HG02943 (cell line): Measurements from ENCODE around the gene CDC42SE2.

Experiments used
- ATAC-seq: cut with Tn5 transposase; IDR thresholded peaks from one replicate; pipeline ENCODE4 v1.9.1; 2021; ENCODE audit warnings: mild to moderate bottlenecking, low read depth, moderate library complexity; ENCODE audit not compliant: unreplicated experiment

Gene CDC42SE2

DNA sequence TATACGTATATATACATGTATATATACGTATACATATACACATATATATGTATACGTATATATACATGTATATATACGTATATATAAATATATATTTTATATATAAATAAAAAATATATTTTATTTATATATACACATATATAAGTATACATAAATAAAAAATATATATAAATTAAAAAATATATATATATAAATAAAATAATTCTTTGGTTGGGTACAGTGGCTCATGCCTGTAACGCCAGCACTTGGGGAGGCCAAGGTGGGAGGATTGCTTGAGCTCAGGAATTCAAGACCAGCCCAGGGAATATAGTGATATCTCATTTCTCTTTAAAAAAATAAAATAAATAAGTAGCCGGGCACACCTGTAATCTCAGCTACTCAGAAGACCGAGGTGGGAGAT, 155.0 kb downstream of the CDC42SE2 start:
- ATAC-seq: no peak

DNA sequence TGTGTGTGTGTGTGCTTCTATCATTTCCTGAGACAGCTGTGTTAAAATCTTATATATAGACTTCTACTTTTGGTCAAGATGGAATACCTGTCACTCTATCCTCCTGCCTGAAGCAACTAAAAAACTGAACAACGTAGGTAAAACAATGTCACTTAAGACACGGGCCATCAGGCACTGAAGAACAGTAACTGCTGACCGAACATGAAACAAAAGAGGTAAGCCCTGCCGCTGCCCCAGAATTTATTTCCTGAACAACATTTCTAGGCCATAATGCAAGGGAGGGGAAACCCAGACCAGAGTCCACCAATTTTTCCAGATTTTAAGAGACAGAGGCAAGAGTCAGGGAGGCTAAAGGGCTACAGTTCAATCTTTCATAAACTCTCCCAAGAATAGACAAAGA, 156.0 kb downstream of the CDC42SE2 start:
- no peak for ATAC-seq

DNA sequence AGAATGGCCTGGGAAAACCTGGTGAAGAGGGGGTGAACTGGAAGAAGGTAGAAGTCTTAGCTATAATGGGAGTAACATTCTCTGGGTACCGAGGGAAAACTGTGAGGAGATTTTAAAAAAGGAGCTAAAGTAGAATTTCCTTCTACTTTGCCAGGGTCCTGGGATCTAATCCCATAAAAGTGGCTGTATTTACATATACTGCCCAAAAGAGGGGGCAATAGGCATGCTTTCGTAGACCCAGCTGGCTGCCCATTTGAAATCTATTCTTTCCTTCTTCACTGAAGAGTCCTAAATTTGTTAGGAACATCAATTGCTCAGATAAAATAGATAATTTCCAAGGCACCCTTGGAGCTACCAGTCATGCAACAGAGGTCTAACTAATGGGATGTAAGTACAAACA, 159.2 kb downstream of the CDC42SE2 start:
- no peak for ATAC-seq

DNA sequence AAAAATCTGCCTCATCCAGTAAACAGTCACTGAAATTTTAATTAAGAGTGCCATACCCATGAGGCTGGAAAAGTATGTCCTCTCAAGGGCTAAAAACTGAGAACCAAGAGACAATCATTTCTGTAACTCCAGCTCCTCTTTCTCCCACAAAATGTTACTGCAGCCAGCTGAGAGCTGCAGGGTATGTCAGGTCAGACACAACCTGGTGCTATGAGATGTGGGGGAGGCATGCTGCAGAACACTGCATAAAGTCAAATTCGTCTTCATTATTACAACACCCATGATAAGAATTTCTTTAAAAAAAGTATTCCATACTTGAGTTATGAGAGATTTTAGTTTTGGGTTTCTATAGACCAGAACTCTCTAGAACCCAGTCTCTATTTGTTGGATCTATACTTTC, 162.2 kb downstream of the CDC42SE2 start:
- ATAC-seq: no peak

DNA sequence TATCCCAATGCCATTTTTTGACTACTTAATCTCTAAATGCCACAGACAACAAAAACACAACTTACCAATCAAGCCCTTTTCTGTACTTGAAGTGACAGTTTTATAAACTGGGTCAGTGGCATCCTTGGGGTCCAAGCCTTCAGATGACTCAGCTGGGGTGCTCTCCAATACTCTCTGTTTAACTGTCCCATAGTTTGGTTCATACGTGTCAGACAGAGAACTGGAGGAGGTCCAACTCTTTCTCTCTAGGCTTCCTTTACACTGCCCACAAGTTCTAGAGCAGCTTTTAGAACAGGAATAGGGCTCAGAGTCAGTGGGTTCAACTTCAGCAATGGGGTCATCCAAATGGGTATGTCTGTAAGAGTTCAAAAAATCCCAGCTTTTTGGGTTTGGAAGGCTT, 166.9 kb downstream of the CDC42SE2 start:
- no peak for ATAC-seq

DNA sequence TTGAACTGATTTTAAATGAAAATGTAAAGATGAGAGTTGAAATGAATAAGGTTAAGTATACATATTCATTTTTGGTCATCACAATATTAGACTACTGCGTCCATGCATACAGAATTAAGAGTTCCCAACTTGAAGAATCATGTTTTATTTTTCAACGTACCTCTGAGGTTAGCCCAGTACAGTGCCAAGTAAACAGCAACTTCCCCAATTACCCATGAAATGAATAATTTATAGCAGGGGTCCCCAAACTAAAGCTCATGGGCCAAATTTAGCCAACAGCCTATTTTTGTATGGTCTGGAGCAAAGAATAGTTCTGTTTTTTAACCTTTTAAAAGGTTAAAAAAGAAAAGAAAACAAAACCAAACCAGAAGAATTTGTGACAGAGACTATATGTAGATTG, 167.9 kb downstream of the CDC42SE2 start:
- no peak for ATAC-seq

DNA sequence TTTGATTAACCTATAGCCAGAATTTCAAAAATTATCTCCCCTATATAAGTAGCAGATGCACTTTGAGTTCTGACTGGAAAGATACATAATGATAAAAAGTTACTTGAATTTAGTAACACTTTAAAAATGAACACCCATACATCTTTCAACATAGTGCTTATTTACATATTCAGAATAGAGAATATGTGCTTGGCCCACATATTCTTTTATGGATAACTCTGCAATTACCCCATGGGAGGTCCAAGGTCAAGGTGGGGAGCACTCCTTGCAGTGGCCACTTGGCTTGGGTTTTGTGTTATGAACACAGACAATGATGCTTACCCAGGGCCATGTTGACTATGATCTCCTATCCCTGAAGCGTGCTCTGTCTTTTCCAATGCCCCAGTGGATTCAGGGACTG, 169.3 kb downstream of the CDC42SE2 start:
- no peak for ATAC-seq

DNA sequence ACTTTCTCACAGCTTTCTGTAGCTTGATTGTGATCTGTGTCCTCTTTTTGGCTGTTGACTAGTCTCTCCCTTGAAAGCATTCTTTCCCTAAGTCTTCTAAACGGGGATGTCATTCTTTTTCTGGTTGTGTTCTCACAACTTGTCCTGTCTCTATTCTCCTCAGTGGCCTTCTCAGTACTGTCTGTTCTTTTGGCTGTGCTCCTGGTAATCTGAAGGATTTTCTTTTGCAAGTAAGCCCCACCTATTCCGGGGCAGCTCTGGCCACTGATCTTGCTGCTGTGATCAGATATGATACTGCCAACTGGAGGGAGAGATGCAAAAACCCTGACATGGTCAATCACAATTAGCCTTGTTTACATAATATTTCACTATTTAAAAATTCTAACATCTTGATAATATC, 172.2 kb downstream of the CDC42SE2 start:
- ATAC-seq: no peak

DNA sequence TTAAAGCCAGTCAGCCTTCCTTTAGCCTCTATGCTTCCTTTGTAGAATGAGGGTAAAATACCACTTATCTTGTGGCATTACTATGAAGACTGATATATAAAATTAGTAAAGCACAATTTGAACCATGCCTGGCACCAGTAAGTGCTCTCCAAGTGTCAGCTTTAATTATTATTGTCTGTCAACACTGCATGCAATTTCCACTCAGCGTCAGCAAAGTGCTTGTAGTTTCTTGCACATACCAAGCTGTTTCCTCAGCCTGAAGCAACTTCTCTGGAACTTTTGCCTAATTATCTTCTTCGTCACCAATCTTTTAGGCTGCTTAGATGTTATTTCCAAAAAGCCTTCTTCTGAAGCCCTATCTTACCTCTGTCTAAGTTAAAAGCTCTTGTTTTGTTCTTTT, 177.3 kb downstream of the CDC42SE2 start:
- ATAC-seq: no peak
